Head of caudate nucleus (tissue), 42 donors: ENCODE results near the gene CNOT3.

Experiments
- DNase-seq, 42 donors: peaks; one replicate each; pipeline versions ENCODE4 v3.0.0 to v3.0.0-alpha.2; 2020 to 2021; ENCODE audit warnings: mixed read lengths in 7 of 42
- intact Hi-C: fragments of 100-400 bp; cut with DNase I; formaldehyde crosslinking; loops from one replicate; pipeline ENCODE4 v1.15.0; 2022

The CNOT3 gene

DNA sequence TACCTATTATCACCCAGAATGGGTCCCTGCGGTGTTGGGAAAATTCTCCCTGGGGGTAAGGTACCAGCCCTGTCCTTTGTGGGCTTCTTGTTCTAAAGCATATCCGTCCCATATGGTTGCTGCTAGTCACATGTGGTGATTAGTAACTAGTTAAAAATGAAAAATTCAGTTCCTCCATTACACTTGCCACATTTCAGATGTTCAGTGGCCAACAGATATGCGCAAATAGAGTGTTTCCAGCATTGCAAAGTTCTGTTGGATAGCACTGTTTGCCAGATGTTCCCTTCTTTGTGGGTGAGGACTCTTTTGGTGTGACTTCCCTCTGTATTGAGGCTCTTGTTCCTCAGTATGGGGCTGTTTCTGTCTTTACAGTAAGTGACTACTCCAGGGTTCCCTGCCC lies 3.8 kb downstream of the CNOT3 start:
- intact Hi-C loops: no loop called here
- no peak for DNase-seq

DNA sequence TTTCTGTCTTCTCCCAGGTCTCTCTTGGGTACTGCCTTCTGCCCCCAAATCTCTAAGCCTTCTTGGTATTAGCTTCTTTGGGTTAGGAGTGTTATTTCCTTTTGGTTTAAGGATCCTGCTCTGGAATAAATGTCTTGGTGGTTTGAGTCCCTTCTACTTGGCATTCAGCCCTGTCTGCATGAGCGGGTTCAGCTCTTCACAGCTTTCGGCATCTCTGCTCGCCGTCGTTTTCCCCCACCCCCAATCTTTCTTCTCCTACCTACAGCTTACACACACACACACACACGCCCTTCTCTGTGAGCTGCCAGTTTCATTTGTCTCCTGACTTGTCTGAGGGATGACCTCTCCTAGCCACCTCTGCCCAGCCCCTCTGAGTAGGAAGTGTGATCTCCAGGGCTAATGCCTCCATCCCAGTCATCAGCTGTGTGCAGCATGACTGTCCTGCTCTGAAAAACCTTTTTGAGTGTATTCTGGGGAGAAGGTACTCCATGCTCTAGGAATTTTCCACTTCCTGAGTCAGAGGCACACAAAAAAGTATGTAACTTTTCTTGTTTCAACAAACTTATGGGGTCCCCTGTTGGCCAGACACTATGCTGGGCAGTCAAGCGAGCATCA lies 4.7 kb downstream of the CNOT3 start:
- intact Hi-C loops: no loop called here
- DNase-seq: no peak

DNA sequence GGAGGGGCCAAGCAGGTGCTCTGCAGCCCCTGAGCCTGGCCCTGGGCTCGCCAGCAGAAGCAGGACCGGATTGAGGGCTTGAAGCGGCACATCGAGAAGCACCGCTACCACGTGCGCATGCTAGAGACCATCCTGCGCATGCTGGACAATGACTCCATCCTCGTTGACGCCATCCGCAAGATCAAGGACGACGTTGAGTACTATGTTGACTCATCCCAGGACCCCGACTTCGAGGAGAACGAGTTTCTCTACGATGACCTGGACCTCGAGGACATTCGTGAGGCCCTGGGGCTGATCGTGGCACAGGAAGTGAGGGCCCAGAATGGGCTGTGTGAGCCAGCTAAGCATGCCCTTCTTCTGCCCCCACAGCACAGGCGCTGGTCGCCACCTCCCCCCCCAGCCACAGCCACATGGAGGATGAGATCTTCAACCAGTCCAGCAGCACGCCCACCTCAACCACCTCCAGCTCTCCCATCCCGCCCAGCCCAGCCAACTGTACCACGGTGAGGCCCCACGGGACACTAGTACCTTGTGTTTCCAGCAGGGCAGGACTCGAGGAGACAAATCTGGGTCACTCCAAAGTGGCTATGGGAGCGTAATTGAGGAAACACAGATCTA lies 8.1 kb downstream of the CNOT3 start:
- intact Hi-C loops: no loop called here
- no peak for DNase-seq

DNA sequence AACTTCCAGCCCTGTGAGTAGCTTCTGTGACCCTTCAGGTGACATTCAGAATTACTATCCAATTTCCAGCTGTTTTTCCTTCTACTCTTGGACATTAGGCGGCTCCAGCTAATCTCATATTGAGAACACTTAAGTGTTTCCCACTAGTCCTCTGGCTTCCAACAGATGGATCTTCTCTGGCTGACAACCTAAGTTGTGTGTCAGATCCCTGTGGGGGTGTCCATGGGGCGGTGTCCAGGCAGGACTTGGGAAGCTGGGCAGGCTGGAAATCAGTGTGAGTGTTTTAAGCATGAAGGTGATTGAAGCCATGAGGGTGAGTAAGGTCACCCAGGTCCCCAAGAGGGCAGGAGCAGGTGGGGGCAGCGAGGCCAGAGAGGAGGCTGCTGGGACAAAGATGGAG lies 10.1 kb downstream of the CNOT3 start:
- intact Hi-C loops: no loop called here
- no peak for DNase-seq

DNA sequence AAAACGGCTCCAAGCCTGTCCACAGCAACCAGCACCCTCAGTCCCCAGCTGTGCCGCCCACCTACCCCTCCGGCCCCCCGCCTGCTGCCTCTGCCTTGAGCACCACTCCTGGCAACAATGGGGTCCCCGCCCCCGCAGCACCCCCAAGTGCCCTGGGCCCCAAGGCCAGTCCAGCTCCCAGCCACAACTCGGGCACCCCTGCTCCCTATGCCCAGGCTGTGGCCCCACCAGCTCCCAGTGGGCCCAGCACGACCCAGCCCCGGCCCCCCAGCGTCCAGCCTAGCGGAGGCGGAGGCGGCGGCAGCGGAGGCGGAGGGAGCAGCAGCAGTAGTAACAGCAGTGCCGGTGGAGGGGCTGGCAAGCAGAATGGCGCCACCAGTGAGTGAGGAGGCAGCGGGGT lies 10.6 kb downstream of the CNOT3 start:
- no peak for DNase-seq
- intact Hi-C loops: no loop called here

DNA sequence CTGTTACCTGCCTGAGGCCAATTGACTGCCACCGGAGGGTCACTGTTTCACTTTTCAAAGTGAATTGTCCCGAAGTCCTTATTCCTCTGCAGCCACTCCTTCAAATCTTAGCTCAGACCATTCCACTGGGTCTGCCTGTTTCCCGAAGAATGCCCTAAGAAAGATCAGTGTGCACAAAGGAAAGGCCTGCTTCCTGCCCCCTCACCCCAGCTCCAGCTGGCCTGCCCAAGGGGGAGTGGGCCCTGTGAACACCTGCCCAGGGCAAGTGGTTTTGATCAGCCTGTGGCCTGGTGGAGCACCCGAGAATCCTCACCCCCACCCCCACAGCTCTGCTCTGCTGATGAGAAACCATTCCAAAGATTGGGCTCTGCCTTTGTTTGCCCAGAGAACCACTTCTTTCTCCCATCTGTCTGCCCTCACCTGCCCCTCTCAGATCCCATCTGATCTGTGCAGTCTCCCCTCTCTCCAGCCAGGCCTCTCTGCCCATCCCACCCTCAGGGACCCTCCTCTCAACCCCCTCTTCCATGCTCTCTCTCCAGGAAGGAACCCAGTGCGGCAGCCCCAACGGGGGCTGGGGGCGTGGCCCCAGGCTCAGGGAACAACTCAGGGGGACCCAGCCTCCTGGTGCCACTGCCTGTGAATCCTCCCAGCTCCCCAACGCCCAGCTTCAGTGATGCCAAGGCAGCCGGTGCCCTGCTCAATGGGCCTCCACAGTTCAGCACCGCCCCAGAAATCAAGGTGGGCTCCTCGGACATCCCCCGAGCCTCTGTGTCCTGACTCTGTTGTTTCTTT lies 11.7 kb downstream of the CNOT3 start:
- intact Hi-C loops: no loop called here
- DNase-seq: no peak

DNA sequence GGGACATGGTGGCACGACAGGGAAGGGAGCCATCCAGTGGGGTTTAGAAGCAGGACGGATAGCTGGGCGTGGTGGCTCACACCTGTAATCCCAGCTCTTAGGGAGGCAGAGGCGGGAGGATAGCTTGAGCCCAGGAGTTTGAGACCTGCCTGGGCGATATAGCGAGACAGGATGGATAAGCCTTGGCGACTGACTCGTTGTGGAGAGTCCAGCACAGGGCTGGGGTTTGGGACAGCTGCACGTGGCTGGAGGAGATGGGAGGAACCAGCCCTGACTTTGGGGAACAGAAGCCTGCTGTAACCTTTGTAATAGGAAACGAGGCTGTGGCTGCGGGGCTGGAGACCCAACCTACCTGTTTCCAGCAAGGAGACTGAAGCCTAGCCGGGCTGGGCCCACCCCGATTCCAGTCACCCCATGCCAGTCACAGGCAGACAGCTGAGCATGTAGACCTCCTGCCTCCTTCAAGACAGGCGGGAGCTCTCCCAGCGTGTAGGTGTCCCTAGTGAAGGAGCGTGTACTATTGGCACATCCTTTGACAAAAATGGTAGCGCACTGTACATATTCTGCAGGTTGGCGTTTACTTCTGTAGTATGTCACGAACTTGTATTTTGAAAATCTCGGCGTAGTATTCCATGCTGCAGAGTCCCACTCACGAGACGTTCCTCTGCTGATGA lies 13.9 kb downstream of the CNOT3 start:
- intact Hi-C loops: no loop called here
- DNase-seq: peak in 35 of 42 donors; percentile 18 to 91 (median 56)

DNA sequence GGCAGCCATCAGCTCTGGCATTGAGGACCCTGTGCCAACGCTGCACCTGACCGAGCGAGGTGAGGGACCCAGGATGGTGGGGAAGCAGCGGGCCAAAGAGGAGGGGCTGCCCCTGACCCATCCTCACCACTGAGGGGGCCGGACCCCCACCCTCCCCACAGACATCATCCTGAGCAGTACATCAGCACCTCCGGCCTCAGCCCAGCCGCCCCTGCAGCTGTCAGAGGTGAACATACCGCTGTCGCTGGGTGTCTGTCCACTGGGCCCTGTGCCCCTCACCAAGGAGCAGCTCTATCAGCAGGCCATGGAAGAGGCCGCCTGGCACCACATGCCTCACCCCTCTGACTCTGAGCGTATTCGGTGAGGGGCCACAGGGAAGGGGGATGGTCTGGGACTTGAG lies 14.7 kb downstream of the CNOT3 start:
- intact Hi-C loops: no loop called here
- no peak for DNase-seq

DNA sequence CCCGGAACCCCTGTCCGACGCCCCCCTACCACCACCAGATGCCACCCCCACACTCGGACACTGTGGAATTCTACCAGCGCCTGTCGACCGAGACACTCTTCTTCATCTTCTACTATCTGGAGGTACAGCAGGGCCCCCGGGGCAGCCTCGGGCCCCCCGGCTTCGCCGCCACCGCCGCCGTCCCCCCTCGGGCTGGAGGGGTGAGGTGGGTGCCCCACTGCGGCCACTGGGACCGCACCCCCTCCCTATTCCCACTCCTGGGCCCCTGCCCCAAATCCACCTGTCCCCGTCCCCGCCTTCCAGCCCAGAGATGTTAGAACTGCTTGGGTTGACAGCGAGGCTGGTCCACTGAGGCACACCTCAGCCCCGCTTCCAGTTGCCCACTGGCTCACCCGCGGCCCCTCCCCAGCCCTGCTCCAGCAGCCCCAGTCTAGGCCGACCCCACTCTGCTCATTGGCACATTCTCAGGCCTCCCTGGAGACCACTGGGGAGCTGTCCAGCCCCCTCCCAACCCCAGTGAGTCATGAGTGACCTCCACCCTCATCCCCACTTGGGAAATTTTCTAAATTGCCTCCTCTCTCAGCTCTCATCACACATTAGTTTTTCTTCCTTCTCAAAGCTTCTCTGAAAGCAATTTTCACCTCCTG lies 15.4 kb downstream of the CNOT3 start:
- no peak for DNase-seq
- intact Hi-C loops: no loop called here

DNA sequence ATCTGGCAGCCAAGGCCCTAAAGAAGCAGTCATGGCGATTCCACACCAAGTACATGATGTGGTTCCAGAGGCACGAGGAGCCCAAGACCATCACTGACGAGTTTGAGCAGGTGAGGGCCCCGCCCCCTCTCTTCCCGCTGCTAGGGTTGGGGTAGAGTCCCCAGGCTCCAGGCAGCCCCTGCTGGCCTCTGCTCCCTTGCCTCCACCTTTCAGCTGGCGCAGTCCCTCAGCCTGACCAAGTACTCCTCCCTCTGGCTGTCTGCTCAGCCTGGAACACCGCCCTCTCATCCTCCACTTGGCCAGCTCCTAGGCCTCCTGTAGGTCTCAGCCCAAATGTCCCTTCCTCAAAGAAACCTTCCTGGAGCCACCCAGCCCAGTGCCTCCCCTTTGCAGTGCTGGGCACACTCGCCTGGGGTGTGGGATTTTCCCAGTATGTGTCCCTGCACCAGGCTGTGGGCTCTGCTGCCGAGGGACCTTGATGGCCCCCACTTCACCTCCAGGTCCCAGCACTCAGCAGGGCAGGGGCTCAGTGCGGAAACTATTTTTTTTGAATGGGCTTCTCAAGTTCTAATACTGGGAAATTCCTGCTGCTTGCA lies 16.3 kb downstream of the CNOT3 start:
- no peak for DNase-seq
- intact Hi-C loops: no loop called here

DNA sequence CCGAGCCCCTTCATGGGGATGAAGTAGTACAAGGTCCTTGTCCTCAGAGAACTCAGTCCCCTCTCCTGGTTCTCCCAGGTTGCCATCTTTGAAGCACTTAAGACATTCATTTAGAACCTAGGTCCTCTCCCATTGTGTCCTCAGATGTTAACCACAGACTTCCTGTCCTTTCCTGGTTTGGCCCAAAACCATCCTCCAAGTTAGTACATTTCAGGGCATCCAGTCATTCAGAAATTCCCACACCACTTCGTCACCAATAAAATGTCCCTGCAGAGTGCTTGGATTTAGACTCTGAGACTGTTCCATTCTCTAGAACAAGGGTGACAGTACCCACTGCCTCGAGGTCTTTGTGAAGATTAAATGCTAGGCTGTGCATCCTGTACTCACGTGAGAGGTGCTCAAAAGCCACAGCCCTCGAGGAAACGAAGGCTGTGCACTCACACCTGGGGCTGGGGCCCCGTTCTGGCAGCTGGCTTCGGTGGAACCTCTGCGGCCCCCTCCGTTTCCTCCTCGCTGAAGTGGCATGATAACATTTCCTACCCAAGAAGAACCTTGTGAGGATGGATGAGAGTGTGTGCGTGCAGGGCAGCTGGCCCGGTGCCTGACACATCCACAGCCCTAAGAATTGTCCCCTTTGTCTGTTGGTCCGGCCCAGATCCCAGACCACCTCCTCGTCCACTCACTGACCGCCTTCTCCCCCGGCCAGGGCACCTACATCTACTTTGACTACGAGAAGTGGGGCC lies 17.2 kb downstream of the CNOT3 start:
- peak in 1 of 42 donors; percentile 29 for DNase-seq
- intact Hi-C loops: no loop called here

DNA sequence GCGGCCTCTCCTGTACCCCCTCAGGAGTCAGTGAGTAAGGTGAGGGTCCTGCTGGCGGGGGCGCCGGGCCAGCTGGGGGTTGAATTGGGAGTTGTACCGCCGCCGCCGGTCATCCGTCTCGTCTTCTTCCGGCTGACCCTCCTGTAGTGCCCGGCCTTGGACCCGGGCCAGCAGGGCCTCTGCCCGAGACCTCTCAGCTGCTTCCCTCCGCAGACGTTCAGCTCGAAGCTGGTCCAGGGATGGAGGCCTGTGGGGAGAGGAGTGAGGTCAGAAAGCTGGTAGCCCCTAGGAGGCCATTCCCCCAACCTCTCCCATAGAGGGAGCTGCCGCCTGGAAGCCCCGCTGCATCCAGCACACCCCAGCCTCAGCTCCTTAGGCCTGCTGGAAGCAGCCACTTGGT lies 18.1 kb downstream of the CNOT3 start:
- intact Hi-C loops: no loop called here
- DNase-seq: no peak

DNA sequence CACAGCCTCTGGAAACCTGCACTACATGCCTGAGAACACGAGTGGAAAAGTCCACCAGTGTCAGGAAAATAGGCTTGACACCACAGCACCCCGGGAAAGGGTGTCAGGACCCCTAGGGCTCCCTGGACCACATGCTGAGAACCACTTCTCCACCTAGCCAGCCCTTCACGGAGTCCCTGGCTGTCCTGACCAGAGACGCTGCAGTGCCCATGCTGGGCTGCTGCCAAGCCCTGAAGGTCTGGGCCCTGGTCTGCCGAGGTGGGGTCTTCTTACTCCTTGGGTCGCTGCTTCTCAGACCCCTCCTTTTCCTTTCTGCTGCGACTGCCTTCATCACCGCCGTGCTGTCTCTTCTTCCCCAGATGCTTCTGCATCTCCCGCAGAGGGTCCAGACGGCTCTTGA lies 18.9 kb downstream of the CNOT3 start:
- DNase-seq: no peak
- intact Hi-C loops: no loop called here

DNA sequence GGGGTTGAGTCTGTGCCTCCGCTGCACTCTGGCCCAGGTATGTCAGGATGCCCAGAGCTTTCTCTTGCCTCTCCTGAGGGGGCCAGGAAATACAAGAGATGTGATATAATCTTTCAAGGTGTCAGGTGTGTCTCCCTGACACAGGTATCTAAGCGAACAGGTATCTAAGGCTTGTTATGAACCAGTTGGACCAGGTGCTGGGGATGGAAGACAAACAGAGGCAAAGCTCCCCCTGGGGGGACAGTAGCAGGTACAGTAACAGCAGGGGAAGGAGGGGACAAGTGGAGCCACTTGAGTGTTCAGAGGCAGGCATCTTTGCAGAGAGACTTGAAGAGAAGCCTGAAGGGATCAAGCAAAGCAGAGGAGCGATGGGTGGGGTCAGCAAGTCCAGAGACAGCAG lies 19.4 kb downstream of the CNOT3 start:
- intact Hi-C loops: no loop called here

DNA sequence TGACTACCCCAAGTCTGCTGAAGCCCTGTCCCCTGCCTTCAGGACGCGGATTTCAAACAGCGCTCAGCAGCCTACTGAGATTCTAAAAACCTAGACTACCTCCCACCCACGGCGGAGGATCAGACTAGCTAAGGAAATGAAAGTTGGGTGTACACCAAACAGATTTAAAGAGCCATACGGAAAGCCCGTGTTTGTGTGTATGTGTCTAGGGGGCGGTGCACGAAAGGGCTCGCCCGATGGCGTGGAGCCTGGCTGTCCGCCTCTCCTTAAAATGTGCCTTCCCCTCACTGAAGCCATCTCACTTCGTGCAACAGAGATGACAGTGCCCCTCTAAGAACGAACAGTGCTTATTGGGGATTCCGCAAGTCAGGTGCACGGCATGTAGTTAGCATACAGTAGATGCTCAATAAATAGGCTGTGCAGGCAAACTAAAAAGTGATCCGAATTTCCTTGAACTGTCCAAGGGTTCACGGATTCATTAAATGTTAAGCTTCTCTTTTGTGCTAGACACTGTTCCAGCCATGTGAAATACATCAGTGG lies 21.3 kb downstream of the CNOT3 start:
- peak in 3 of 42 donors; percentile 25 to 39 (median 33) for DNase-seq
- intact Hi-C loops: no loop called here

More for the DNA sequence above, 19.4 kb downstream of the CNOT3 start:
- no peak for DNase-seq

DNA sequence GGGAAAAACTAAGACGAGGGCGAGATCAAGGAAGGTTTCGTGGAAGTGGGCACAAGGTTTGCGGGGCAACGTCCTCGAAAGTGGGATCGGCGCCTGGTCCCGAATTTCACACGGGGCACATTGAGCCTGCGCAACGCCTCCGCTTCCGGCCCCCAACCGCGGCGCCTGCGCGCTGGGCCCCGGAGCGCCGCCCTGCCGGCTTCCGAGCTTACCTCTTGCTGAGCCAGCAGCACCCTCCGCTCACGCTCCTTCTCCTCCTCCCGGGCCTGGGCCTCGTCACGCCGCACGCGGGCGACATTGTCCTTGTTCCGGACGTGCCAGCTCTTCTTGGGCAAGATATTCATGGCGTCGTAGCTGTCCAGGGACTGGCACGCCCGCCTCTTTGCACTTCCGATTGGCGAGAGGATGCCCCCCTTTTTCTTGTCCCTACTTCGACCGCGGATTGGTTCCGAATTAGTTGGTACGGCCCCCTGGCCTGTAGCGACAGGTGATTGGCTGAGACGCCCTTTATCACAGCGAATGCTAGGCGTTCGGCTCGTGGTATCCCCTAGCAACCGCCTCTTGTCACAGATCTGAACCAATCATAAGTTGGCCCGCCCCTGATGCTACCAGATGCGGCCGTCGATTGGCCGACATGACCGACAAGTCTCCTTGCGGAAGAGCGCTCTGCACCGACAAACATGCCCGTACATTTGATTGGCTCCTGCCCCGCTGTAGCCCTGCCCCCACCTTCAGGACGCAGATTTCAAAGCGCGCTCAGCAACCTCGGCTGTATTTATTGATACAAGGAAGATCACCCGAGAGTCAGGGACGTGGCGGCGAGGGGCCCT lies 22.0 kb downstream of the CNOT3 start, which contains the start of gene LENG1:
Gene LENG1, minus strand, starts transcription at position 370 of the 830 bp plus-strand sequence. Its CDS starts 26 bp downstream, at position 344.
- DNase-seq: peak; percentile 98 to 100 (median 100)
- intact Hi-C loops: no loop called here

DNA sequence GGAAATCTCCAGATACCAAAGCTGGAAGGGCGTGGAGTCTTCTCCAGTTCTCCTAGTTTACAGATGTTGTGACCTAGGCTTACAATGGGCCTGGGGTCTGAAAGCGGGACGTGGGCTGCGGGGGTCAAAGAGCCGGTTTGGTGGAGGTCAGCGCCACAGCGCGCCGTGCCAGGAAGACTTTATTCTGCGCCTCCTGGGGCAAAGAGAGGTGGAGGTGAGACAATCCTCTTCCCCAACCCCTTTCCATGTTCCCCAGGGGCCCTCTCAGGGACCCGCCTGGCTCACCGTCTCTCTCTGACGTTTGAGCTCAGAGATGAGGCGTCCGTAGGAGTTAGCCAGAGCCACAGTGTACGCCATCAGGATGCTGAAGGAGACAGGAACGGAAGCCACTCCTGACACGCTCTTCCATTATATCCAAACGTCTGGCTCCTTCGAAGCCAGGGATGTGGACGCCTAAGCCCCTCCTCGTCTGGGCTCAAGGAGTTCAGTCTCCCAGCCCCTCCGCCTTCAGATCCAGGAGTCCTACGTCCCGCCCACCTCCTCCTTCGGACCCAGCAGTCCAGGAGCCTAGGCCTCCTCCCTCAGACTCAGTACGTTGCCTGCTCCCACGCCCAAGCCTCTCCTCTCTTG lies 22.7 kb downstream of the CNOT3 start:
- no peak for DNase-seq
- intact Hi-C loops: no loop called here
